ENCODE results near the gene RAD51B.
"Not testable (repeated sequence)": the region's sequence is repeated elsewhere in the genome, so short reads cannot be mapped to it uniquely, and the experiment has no call there.

RAD51B gene

DNA sequence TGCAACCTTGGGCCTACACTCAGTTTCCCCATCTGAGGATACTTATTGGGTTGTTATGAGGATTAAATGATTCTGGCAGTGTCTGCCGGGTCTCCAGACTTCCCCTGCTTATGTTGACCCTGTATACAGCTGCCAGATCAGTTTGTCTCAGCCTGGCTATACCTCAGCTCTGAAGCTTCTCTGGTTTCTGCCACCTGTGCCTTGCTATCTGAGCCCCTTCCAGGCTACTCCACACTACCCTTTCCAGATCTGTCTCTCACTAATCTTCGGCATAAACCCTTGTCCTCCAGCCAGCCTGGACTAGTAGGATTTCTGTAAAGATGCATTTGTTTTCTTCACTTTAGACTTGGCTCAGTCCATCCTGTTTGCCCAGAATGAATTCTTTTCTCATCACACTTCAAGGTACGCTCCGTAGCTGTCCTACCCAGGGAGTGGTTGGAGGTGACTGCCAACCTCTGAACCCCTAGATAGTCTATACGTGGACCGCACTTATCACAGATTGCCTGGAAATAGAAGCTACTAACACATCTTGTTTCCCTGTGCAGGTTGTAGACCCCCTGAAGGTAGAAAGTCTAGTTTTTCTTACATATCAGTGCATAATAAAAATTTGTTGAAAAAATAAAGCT lies 422.4 kb downstream of the RAD51B start:
- DNase-seq, result no peak

- no peak for DNase-seq
Measured at GRCh38 chr14:68243450-68244010, 424.0 kb downstream of the RAD51B start.

DNA sequence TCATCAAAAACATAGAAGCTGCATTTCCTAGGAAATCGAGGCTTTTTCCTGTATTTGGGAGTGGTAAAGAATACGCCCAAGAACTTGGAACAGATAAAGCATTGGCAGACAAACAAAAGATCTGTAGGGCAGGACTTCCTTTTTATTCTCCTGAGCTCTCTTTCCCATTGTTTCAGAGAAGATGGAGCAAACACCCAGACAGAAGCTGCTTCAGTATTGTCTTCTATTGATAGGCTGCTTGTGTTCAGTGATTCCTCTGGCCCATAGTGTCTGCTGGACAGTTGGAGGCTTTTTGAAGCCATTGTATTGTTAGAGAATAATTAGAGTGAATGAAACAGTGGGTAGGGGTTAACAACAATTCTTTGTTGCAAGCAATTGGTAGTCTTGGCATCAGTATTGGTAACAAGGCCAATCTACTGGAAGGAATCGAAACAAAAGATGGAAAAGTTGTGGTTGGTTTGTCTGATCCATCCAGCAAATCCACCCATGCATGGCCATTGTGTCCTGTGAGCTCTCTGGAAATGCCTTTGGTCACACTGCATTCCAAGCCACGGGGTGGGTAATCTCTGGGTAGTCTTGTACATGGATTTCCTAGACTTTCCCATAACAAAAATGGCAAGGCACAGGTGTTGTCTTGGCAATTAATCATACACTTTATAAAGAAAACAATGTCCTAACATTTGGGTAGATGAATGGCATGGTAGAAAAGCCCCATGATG lies 424.8 kb downstream of the RAD51B start:
- no peak for DNase-seq

- DNase-seq, result no peak
Measured at GRCh38 chr14:68245146-68246073, 425.8 kb downstream of the RAD51B start.

GRCh38 chr14:68246074-68246785 lies 426.7 kb downstream of the RAD51B start:
- no peak for DNase-seq

- no peak for DNase-seq
Measured at GRCh38 chr14:68246786-68247105, 427.2 kb downstream of the RAD51B start.

GRCh38 chr14:68247274-68247673 lies 427.7 kb downstream of the RAD51B start:
- DNase-seq, result no peak

DNA sequence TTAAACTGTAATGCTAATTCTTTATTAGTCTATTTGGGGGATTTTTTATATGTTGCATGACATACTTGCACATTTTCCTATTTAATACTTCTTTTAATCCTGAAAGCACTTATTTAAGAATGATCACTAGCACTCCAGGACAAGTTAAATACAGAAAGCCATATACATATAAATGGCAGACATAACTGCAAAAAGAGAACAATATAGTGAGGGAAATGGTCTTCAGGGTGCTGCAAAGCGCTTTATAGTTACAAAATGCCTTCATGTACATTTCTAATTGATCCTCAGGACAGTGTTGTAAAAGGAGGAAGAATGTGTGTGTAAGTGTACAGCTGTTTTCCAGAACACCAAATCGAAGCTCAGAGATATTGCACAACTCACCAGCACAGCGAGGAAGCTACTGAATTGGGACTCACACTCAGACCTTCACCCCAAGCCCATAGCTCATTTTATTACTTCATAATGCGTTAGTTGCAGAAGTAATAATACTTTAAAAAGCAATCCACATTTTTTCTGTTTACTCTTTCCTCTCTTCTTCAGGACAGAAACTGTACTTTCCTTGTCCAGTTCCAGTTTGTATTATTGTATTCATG lies 428.2 kb downstream of the RAD51B start:
- DNase-seq, result no peak

GRCh38 chr14:68248481-68249255 lies 429.1 kb downstream of the RAD51B start:
- no peak for DNase-seq

DNA sequence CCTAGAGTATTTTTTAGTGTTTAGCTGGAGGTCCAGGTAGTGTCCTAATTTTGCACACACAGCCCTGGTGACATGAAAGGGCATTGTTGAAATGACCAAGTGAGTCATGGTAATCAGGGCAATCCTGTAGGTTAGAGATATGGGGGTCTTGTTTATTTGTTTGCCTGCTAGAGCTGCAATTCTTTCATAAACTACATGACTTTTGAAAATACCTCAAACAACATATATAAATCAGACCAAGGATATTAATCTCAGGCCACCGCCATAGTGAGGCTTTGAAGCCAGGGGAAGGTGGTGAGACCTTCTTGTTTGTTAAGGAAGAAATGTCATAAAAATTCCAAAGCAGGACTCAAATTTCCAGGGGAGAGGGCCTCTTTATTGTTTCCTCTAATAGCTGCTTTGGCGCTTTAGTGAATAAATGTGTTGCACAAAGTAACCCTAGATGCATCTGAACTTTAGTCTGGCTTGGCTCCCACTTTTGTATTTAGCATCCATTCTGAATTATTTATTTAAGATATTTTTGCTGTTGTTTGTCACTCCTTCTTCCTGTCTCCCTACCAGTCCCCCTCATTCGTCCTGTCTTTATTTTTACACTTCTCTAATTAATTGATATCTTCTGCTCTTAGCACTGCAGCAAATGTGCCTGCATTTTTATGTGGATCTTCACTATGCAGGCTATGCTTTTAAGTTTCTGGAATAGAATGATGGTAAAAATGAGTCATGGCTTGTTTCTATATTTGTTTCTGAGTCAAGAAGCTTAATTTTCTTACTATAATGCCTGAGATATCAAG lies 430.3 kb downstream of the RAD51B start:
- no peak for DNase-seq

DNA sequence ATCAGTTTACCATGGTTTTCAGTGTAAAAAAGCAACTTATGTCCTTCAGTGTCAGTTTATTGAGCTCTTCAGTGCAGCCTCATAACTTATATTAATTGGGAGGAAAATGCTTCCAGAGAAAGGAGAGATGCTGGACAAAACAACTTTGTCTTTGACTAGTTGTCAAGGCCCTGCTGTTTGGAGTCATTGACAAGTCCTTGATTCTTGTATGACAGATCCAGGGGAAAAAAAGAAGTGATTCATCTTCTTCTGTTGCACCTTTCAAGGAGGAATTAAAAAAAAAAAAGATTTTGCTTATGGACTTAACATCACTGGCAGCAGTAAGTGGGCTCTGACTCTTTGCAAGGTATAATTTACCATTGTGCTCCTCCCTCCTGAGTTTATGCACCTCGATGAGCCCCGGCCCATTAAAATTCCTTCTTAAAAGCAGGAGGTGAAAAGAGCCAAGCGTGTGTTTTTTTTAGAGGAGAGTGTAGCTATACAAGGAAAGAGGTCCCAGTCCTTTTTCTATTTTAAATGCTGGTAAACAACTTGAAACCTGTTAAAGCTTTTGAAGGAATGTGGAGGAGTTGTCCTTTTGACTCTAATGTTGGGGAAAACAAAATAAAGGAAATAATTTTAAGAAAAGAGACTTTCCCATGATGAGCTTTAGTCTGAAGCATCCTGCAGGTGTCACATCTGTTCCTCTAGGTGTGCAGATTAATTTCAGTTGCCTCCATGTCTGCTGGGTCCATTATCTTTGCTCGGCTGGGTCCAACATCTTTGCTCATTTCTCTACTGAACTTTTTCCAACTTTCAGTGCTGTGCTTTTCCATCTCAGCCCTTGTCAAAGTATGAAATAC lies 431.6 kb downstream of the RAD51B start:
- peak; percentile 40 for DNase-seq

DNA sequence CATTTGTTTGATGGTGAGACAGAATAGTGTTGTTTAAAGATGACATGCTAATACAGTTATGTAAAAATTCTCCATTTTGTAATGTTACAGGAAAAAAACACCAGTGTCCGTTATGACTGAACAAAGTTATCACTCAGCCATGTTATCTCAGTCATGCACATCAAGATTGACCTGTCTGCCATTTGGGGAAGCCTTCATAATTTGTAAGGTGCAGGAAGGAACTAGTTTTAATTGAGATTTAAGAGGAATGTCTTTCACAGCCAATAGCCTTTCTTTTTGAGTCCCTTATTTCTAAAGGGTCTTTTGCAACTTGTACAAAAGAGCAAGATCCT lies 432.2 kb downstream of the RAD51B start:
- DNase-seq, result no peak

DNA sequence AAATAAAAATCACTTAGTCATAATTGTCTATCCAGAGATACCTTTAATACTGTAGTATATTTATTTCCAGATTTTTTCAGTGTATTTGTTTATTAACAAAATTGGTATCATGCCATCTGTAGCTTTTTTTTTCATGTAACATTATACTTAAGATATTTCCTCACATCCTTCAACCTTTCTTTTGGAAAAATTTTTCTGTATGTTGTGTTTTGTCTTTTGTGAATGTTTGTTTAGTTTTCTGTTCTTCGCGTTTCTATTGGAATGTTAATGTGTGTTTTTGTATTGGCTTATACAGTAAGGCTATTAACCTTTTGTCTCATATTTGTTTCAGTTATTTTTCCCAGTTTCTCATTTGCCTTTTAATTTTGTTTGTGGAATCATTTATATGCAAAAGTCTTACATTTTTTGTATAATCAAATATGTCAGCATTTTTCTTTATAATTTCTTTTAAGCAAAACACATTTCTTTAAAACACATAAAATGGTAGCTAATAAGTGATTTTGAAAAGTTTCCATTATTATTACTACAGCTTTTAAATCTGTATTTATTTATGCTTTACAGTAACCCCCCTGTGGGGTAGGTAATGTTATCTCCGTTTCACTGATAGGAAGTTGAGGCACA lies 433.7 kb downstream of the RAD51B start:
- DNase-seq, result no peak

DNA sequence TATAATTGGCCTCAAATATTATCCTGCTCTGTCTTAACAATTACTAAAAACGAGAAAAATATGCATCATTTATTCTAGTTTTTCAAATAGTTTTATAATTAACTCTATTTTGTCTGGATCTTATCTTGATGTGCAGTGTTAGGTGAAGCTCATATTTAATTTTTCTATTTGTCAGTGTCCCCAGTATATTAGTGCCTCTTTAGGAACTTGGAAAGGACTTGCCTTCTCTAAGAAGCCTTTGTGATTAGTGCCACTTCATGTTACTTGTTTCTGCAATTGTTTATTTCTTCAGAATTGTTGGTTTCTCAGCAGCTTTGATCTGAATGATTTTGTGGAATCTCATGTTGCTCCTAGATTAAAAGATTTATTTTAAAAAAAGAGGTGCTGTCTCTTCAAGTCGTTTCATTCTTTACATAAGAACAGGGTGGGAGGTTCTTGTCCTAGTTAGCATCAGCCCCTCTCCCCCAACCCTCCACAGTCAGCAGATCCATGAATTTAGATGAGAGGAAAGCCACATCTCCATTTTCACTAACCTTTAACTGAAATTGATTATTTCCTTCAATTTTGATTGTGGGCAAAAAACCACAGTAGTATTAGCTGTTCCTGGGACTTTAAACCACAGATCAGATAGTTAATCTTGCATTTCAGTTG lies 434.4 kb downstream of the RAD51B start:
- no peak for DNase-seq

DNA sequence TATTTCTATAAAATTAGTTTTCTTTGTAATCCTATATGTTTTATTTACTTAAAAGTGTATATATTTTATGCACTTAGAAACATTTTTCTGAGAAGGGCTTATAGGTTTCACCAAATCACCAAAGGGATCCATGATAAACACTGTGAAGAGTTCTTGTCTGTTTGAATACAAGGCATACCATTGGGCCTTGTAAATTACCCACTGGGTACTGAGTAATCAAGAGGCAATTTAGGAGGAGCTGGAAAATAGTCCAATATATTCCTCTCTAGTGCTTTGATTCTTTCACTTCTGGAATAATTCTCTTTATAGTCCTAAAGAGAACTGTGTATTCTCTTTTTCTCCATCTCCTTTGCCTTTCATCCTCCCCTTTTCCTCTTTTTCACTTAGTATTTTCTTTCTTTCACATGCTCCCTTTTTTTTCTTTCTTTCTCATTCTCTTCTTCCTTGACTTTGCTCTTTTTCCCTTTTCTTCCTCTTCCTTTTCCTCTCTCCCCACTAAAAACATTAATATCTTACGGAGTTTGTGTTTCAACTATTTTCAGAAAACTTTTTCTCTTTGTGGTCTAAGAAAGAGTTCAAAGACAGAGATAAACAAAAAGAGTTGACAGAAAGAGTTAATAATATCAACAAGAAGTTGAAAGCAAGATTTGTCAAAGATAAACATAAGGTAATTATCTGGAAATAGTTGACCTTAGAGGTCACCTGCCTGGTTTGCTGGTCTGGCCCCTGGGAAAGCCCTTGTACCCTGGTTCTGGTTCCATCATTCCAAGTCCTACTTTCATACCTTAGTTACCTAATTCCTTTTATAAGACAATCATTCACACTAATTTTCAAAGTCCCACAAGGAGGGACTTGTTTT lies 435.3 kb downstream of the RAD51B start:
- no peak for DNase-seq

- DNase-seq, result no peak
Measured at GRCh38 chr14:68255693-68256178, 436.2 kb downstream of the RAD51B start.

DNA sequence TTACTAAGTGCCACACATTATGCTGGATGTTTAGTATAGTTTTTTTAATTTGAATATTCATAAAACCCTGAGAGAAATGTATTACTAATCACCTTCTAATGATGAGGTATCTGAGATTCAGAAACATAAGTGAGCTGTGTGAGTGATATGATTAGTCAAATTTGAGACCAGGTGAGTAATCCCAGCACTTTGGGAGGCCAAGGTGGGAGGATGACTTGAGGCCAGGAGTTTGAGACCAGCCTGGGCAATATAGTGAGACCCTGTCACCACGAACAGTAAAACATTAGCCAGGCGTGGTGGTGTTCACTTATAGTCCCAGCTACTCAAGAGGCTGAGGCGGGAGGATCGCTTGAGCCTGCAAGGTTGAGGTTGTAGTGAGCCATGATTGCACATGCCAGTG lies 438.4 kb downstream of the RAD51B start:
- DNase-seq, result no peak

DNA sequence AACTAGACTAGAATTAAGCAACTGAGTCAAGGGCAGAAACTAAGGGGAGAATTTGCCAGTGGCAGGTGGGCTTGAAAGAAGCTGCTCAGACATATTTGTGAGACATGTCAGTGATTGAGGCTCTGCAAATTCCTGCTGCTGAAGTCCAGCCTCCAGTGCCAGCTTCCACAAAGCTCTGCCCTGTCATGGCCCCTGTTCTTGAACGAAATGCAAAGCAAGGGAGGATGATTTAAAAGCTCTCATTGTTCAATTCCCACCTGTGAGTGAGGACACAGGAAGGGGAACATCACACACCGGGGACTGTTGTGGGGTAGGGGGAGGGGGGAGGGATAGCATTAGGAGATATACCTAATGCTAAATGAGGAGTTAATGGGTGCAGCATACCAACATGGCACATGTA lies 439.4 kb downstream of the RAD51B start:
- not testable (repeated sequence) for DNase-seq

Measured in CD4-positive, alpha-beta T cell treated with Interleukin-6 for 4 hours (primary cell).